Effector memory CD8-positive, alpha-beta T cell (primary cell): ENCODE results near the gene CLEC4G.

ENCODE experiments used
- ATAC-seq: fragments of 150-1000 bp; cut with Tn5 transposase; replicated peaks from 2 replicates; pipeline ENCODE4 v1.10.0; 2021; ENCODE audit warnings: mild to moderate bottlenecking, moderate library complexity
- DNase-seq, 3 experiments: peaks; one replicate each; pipeline ENCODE4 v3.0.0; 2021
- H3K27ac Mint-ChIP-seq, 2 donors: one replicate each; pipeline ENCODE4 v1.8.0; 2022; ENCODE audit warnings: mild to moderate bottlenecking in 2 of 2, mixed read lengths in 2 of 2, moderate library complexity in 2 of 2
- H3K27me3 Mint-ChIP-seq, 2 donors: one replicate each; pipeline ENCODE4 v1.8.0; 2022; ENCODE audit warnings: mixed read lengths in 2 of 2
- H3K36me3 Mint-ChIP-seq: one replicate; pipeline ENCODE4 v1.8.0; 2022; ENCODE audit warnings: mild to moderate bottlenecking, moderate library complexity, mixed read lengths; ENCODE audit not compliant: insufficient read depth
- H3K4me1 Mint-ChIP-seq, 2 donors: one replicate each; pipeline ENCODE4 v1.8.0; 2022; ENCODE audit warnings: low read depth in 2 of 2, mixed read lengths in 2 of 2
- H3K4me3 Mint-ChIP-seq, 2 donors: one replicate each; pipeline ENCODE4 v1.8.0; 2022; ENCODE audit warnings: mild to moderate bottlenecking in 2 of 2, mixed read lengths in 2 of 2, moderate library complexity in 2 of 2
- H3K9me3 Mint-ChIP-seq, 2 donors: one replicate each; pipeline ENCODE4 v1.8.0; 2022; ENCODE audit warnings: mixed read lengths in 2 of 2

Gene CLEC4G

GRCh38 chr19:7742991-7743390 is 11.1 kb upstream of the CLEC4G start:
- ATAC-seq (no peak), DNase-seq (no peak)
- Mint-ChIP-seq H3K4me3 (no peak overlapping the region), H3K36me3 (no peaks in the 10 kb centered on the region), H3K9me3 (peaks cover 1 to 2% of the 10 kb centered on the region in 2 donors), H3K27ac (no peak overlapping the region), H3K27me3 (peaks cover 32 to 51% of the 10 kb centered on the region in 2 donors), H3K4me1 (no peaks in the 10 kb centered on the region)

- Mint-ChIP-seq H3K27me3 (peaks cover 33 to 51% of the 10 kb centered on the region in 2 donors), H3K36me3 (no peaks in the 10 kb centered on the region), H3K9me3 (no peaks in the 10 kb centered on the region), H3K27ac (no peak overlapping the region), H3K4me1 (no peaks in the 10 kb centered on the region), H3K4me3 (no peak overlapping the region)
- DNase-seq, result no peak
- no peak for ATAC-seq
These were observed 10.7 kb upstream of the CLEC4G start for GRCh38 chr19:7742575-7742974.

GRCh38 chr19:7740682-7741054 is 8.8 kb upstream of the CLEC4G start:
- no peaks in the 10 kb centered on the region for H3K4me1 Mint-ChIP-seq
- DNase-seq (no peak), ATAC-seq (no peak)
- H3K27me3 Mint-ChIP-seq, result peaks cover 41 to 58% of the 10 kb centered on the region in 2 donors
- H3K36me3 Mint-ChIP-seq, result peaks cover 3% of the 10 kb centered on the region
- H3K9me3 Mint-ChIP-seq, result no peaks in the 10 kb centered on the region
- no peak overlapping the region for H3K27ac Mint-ChIP-seq
- H3K4me3 Mint-ChIP-seq, result no peak overlapping the region

GRCh38 chr19:7739801-7740681 is 8.1 kb upstream of the CLEC4G start:
- no peak for DNase-seq

GRCh38 chr19:7739211-7739755 is 7.4 kb upstream of the CLEC4G start:
- no peak for DNase-seq
- no peak overlapping the region for H3K4me3 Mint-ChIP-seq
- peaks cover 3% of the 10 kb centered on the region for H3K36me3 Mint-ChIP-seq
- H3K9me3 Mint-ChIP-seq, result no peaks in the 10 kb centered on the region
- H3K4me1 Mint-ChIP-seq, result no peaks in the 10 kb centered on the region
- no peak for ATAC-seq
- no peak overlapping the region for H3K27ac Mint-ChIP-seq
- peaks cover 50 to 69% of the 10 kb centered on the region in 2 donors for H3K27me3 Mint-ChIP-seq

More at GRCh38 chr19:7739801-7740681, 8.1 kb upstream of the CLEC4G start:
- Mint-ChIP-seq H3K9me3 (no peaks in the 10 kb centered on the region), H3K27me3 (peaks cover 42 to 61% of the 10 kb centered on the region in 2 donors), H3K27ac (no peak overlapping the region), H3K4me1 (no peaks in the 10 kb centered on the region), H3K4me3 (no peak overlapping the region), H3K36me3 (peaks cover 3% of the 10 kb centered on the region)
- ATAC-seq, result no peak

- no peak for ATAC-seq
- DNase-seq, result no peak
- Mint-ChIP-seq H3K9me3 (no peaks in the 10 kb centered on the region), H3K27me3 (peaks cover 52 to 73% of the 10 kb centered on the region in 2 donors), H3K27ac (no peak overlapping the region), H3K4me3 (no peak overlapping the region), H3K4me1 (no peaks in the 10 kb centered on the region), H3K36me3 (peaks cover 3% of the 10 kb centered on the region)
These were observed 6.1 kb upstream of the CLEC4G start for GRCh38 chr19:7738023-7738422.

GRCh38 chr19:7737215-7737614 is 5.3 kb upstream of the CLEC4G start:
- Mint-ChIP-seq H3K36me3 (peaks cover 3% of the 10 kb centered on the region), H3K9me3 (no peaks in the 10 kb centered on the region), H3K4me3 (no peak overlapping the region), H3K27ac (no peak overlapping the region), H3K27me3 (peaks cover 55 to 76% of the 10 kb centered on the region in 2 donors), H3K4me1 (no peaks in the 10 kb centered on the region)
- ATAC-seq (no peak), DNase-seq (no peak)

- peaks cover 3% of the 10 kb centered on the region for H3K36me3 Mint-ChIP-seq
- no peaks in the 10 kb centered on the region for H3K9me3 Mint-ChIP-seq
- no peak overlapping the region for H3K27ac Mint-ChIP-seq
- DNase-seq (no peak), ATAC-seq (no peak)
- H3K4me1 Mint-ChIP-seq, result no peaks in the 10 kb centered on the region
- H3K27me3 Mint-ChIP-seq, result peaks cover 56 to 78% of the 10 kb centered on the region in 2 donors
- no peak overlapping the region for H3K4me3 Mint-ChIP-seq
These were observed 4.2 kb upstream of the CLEC4G start for GRCh38 chr19:7736148-7736547.

- peaks cover 56 to 78% of the 10 kb centered on the region in 2 donors for H3K27me3 Mint-ChIP-seq
- DNase-seq, result no peak
- no peak overlapping the region for H3K4me3 Mint-ChIP-seq
- no peak for ATAC-seq
- H3K27ac Mint-ChIP-seq, result no peak overlapping the region
- no peaks in the 10 kb centered on the region for H3K9me3 Mint-ChIP-seq
- H3K36me3 Mint-ChIP-seq, result peaks cover 3% of the 10 kb centered on the region
- H3K4me1 Mint-ChIP-seq, result peaks cover 2 to 4% of the 10 kb centered on the region in 2 donors
These were observed 2.6 kb upstream of the CLEC4G start for GRCh38 chr19:7734220-7735203.

GRCh38 chr19:7733376-7733775 is 1.5 kb upstream of the CLEC4G start:
- ATAC-seq (no peak), DNase-seq (no peak)
- peaks cover 4 to 6% of the 10 kb centered on the region in 2 donors for H3K4me1 Mint-ChIP-seq
- no peaks in the 10 kb centered on the region for H3K9me3 Mint-ChIP-seq
- H3K36me3 Mint-ChIP-seq, result peaks cover 3% of the 10 kb centered on the region
- no peak overlapping the region for H3K4me3 Mint-ChIP-seq
- no peak overlapping the region for H3K27ac Mint-ChIP-seq
- peaks cover 61 to 78% of the 10 kb centered on the region in 2 donors for H3K27me3 Mint-ChIP-seq

GRCh38 chr19:7731615-7732014 is 295 bp downstream of the CLEC4G start:
- Mint-ChIP-seq H3K4me1 (peaks cover 4 to 6% of the 10 kb centered on the region in 2 donors), H3K27me3 (peaks cover 59 to 78% of the 10 kb centered on the region in 2 donors), H3K9me3 (no peaks in the 10 kb centered on the region), H3K36me3 (peaks cover 2% of the 10 kb centered on the region), H3K4me3 (no peak overlapping the region), H3K27ac (no peak overlapping the region)
- no peak for ATAC-seq
- DNase-seq, result no peak

GRCh38 chr19:7731218-7731595 is 703 bp downstream of the CLEC4G start:
- Mint-ChIP-seq H3K4me1 (peaks cover 4 to 6% of the 10 kb centered on the region in 2 donors), H3K27ac (no peak overlapping the region), H3K9me3 (no peaks in the 10 kb centered on the region), H3K36me3 (no peaks in the 10 kb centered on the region), H3K27me3 (peaks cover 55 to 78% of the 10 kb centered on the region in 2 donors), H3K4me3 (no peak overlapping the region)
- DNase-seq (no peak), ATAC-seq (no peak)
